ENCODE data around the gene NACC2.

NACC2 gene

DNA sequence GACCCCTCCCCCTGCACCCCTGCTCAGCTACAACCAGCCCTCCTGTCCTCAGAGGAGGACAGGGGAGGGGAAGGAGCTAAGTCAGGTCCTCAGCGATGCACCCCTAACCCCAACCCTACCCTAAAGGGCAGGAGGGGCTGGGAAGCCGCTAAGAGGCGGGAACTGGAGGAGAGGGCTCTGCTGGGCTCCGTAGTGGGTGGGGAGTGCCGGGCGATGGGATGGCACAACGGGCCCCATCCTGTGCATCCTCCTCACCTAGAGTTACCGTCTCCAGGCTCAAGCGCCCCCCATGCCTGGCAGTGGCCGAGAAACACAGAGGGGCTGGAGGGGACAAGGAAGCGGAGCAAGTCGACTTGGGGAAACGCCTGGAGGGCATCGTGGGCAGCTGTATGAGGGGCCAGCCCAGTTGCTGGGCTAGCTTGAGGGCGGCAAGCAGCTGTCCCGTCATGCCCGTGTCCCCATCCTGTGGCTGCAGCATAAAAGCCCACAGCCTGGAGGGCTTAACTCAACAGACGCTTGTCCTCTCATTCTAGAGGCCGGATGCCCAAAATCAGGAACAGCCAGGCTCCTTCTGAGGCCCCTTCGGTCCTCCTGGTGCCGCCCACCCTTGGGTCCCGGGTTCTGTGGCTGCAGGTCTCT is 110.9 kb downstream of the NACC2 start:
- Histone ChIP-seq H3K4me1 (ENCODE audit: insufficient read depth, low read length) (no peaks in the 10 kb centered on the region), H3K36me3 (ENCODE audit: insufficient read depth, low read length) (no peaks in the 10 kb centered on the region), H3K9ac (ENCODE audit: low read depth, low read length) (no peak overlapping the region), H3K9me3 (ENCODE audit: control insufficient read depth, insufficient read depth, low read length) (no peaks in the 10 kb centered on the region)

- Histone ChIP-seq H3K9ac (ENCODE audit: low read depth, low read length) (no peak overlapping the region), H3K36me3 (ENCODE audit: insufficient read depth, low read length) (no peaks in the 10 kb centered on the region), H3K4me1 (ENCODE audit: insufficient read depth, low read length) (no peaks in the 10 kb centered on the region), H3K9me3 (ENCODE audit: control insufficient read depth, insufficient read depth, low read length) (no peaks in the 10 kb centered on the region)
Observed at GRCh38 chr9:135983208-135984071, 111.6 kb downstream of the NACC2 start.

DNA sequence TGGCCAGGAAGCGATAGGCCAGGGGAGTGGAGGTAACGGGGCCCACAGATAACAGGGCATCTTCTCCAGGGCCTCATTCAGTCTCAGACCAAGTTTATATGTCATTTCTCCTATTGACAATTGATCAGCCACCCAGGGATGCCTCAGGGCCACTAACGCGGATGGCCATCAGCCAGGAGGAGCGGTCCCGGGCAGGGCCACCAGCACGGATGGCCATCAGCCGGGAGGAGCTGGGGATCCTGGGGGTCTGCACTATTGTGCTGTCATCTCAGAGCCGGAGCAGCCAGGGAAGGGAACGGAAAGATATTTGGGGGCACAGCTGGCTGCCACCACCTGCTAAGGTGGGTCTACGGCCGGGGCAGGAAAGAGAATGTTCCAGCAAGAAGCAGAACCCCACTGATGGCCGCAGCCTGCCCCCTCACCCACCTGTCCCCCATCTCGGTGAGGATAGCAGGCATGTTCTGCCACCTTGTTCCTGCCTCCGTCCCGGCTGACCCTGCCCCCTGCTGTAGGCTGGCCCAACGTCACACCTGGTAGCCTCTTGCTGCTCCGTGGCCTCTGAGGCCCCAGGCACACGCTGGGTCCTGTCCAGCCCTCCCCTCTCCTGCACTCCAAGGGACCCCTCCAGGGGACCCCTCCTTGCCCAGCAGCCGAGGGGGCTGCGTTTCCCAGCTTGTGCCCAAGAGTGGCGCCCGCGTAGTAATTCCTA is 112.4 kb downstream of the NACC2 start:
- H3K9me3 ChIP-seq (ENCODE audit: control insufficient read depth, insufficient read depth, low read length), result no peaks in the 10 kb centered on the region
- H3K4me1 ChIP-seq (ENCODE audit: insufficient read depth, low read length), result no peaks in the 10 kb centered on the region
- no peaks in the 10 kb centered on the region for H3K36me3 ChIP-seq (ENCODE audit: insufficient read depth, low read length)
- no peak overlapping the region for H3K9ac ChIP-seq (ENCODE audit: low read depth, low read length)

GRCh38 chr9:135980926-135981630 is 114.0 kb downstream of the NACC2 start:
- H3K9me3 ChIP-seq (ENCODE audit: control insufficient read depth, insufficient read depth, low read length), result no peaks in the 10 kb centered on the region
- H3K4me1 ChIP-seq (ENCODE audit: insufficient read depth, low read length), result peaks cover 8% of the 10 kb centered on the region; the same call in 1 of the 2 replicates

DNA sequence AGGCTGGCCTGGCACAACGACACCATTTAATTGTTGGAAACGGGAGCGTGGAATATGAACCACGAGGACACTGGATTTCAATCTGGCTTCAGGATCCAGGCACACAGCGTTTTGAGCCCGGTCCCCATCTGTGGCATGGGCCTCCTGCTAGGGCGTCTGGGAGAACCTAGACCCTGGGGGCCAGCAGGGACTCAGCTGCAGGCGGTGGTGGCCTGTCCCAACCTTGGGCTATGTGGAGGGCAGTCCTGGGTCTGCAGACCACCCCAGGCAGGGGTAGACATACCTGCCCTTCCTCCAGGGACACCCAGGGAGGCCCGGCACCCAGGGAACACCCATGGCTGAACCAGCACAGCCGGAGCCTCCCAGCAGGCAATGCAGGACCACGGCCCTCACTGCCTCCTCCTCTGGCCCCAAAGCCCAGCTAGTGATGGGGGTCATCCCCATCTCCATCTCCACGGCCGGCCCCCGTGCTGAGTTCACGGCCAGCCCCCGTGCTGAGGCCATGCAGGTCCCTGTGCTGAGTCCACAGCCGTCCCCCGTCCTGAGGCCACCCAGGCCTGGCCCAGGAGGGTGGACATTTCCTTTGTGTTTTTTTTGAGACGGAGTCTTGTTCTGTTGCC is 115.4 kb downstream of the NACC2 start:
- Histone ChIP-seq H3K9ac (ENCODE audit: low read depth, low read length) (no peak overlapping the region), H3K9me3 (ENCODE audit: control insufficient read depth, insufficient read depth, low read length) (no peaks in the 10 kb centered on the region), H3K36me3 (ENCODE audit: insufficient read depth, low read length) (no peaks in the 10 kb centered on the region), H3K4me1 (ENCODE audit: insufficient read depth, low read length) (peaks cover 8% of the 10 kb centered on the region; the same call in 1 of the 2 replicates)

More at GRCh38 chr9:135980926-135981630, 114.0 kb downstream of the NACC2 start:
- no peaks in the 10 kb centered on the region for H3K36me3 ChIP-seq (ENCODE audit: insufficient read depth, low read length)
- no peak overlapping the region for H3K9ac ChIP-seq (ENCODE audit: low read depth, low read length)

DNA sequence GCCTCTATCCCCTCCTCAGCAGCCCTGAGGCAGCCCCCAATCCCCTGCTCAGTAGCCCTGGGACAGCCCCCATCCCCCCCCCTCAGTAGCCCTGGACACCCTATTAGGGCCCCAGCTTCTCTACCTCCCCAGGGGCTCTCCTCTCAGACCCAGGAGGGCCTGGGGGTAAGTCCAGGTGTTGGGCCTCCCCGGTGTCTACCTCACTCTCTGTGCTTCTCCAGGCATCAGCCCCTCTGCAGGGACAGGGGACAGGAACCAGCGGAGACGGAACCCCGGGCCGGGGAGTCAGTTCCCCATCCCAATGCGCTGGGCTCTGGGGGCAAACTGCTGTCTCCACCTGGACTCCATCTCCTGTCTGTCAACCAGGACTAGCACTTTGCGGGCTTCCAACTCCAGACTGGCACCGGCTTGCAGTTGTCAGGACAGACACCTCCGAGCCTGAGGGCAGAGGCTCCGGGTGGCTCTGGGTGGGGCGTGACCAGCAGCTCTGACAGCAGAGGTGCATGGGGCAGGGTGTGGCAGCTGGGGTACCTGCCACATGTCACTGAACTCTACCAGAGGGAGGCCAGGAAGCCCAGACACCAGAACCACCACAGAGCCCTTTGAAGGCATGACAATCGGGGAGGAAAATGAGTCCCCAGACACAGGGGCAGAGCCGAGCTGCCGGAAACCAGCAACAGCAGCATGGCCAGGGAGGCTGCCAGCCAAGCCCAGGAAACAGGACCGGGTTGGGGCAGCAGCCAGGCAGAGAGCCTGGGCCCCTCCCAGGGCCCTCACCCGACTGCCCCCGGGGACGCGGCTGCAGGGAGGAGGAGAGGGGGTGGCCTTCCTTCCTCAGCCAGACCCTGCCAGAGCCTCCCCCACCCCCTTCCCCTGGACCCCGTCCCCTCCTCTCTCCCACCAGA is 116.2 kb downstream of the NACC2 start:
- Histone ChIP-seq H3K9me3 (ENCODE audit: control insufficient read depth, insufficient read depth, low read length) (no peaks in the 10 kb centered on the region), H3K36me3 (ENCODE audit: insufficient read depth, low read length) (no peaks in the 10 kb centered on the region), H3K9ac (ENCODE audit: low read depth, low read length) (no peak overlapping the region), H3K4me1 (ENCODE audit: insufficient read depth, low read length) (peaks cover 8% of the 10 kb centered on the region; the same call in 1 of the 2 replicates)

- Histone ChIP-seq H3K9ac (ENCODE audit: low read depth, low read length) (no peak overlapping the region), H3K36me3 (ENCODE audit: insufficient read depth, low read length) (no peaks in the 10 kb centered on the region)
Observed at GRCh38 chr9:135976944-135977343, 118.1 kb downstream of the NACC2 start.

GRCh38 chr9:135976531-135976930 is 118.6 kb downstream of the NACC2 start:
- Histone ChIP-seq H3K4me1 (ENCODE audit: insufficient read depth, low read length) (peaks cover 8% of the 10 kb centered on the region; the same call in 1 of the 2 replicates), H3K9me3 (ENCODE audit: control insufficient read depth, insufficient read depth, low read length) (no peaks in the 10 kb centered on the region), H3K9ac (ENCODE audit: low read depth, low read length) (no peak overlapping the region), H3K36me3 (ENCODE audit: insufficient read depth, low read length) (no peaks in the 10 kb centered on the region)

More at GRCh38 chr9:135976944-135977343, 118.1 kb downstream of the NACC2 start:
- peaks cover 8% of the 10 kb centered on the region; the same call in 1 of the 2 replicates for H3K4me1 ChIP-seq (ENCODE audit: insufficient read depth, low read length)
- no peaks in the 10 kb centered on the region for H3K9me3 ChIP-seq (ENCODE audit: control insufficient read depth, insufficient read depth, low read length)

- no peak overlapping the region for H3K9ac ChIP-seq (ENCODE audit: low read depth, low read length)
- H3K4me1 ChIP-seq (ENCODE audit: insufficient read depth, low read length), result peaks cover 11% of the 10 kb centered on the region; the same call in 1 of the 2 replicates
- no peaks in the 10 kb centered on the region for H3K9me3 ChIP-seq (ENCODE audit: control insufficient read depth, insufficient read depth, low read length)
- no peaks in the 10 kb centered on the region for H3K36me3 ChIP-seq (ENCODE audit: insufficient read depth, low read length)
Observed at GRCh38 chr9:135975834-135976233, 119.3 kb downstream of the NACC2 start.

GRCh38 chr9:135974220-135974573 is 120.9 kb downstream of the NACC2 start:
- Histone ChIP-seq H3K9me3 (ENCODE audit: control insufficient read depth, insufficient read depth, low read length) (no peaks in the 10 kb centered on the region), H3K4me1 (ENCODE audit: insufficient read depth, low read length) (peaks cover 11% of the 10 kb centered on the region; the same call in 1 of the 2 replicates), H3K36me3 (ENCODE audit: insufficient read depth, low read length) (no peaks in the 10 kb centered on the region), H3K9ac (ENCODE audit: low read depth, low read length) (no peak overlapping the region)

- Histone ChIP-seq H3K36me3 (ENCODE audit: insufficient read depth, low read length) (no peaks in the 10 kb centered on the region), H3K4me1 (ENCODE audit: insufficient read depth, low read length) (peaks cover 18% of the 10 kb centered on the region), H3K9ac (ENCODE audit: low read depth, low read length) (no peak overlapping the region), H3K9me3 (ENCODE audit: control insufficient read depth, insufficient read depth, low read length) (no peaks in the 10 kb centered on the region)
Observed at GRCh38 chr9:135973277-135974219, 121.5 kb downstream of the NACC2 start.

DNA sequence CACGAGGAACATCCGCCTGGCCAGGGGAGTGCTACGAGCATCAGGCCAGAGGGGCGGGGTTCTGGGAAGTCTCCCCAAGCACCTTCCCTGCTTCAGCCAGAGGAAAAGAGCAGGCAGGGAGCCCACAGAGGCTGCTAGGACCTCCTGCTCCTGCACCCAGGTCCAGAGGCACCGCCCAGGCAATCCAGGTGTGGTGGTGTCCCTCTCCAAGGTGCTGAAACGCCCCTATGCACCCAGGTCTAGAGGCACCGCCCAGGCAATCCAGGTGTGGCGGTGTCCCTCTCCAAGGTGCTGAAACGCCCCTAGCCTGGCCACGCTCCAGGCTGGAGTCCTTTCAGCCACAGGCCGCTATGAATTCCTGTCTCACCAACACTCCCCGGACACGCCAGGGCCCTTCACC is 123.2 kb downstream of the NACC2 start:
- H3K4me1 ChIP-seq (ENCODE audit: insufficient read depth, low read length), result peaks cover 24% of the 10 kb centered on the region
- no peaks in the 10 kb centered on the region for H3K36me3 ChIP-seq (ENCODE audit: insufficient read depth, low read length)
- no peak overlapping the region for H3K9ac ChIP-seq (ENCODE audit: low read depth, low read length)
- H3K9me3 ChIP-seq (ENCODE audit: control insufficient read depth, insufficient read depth, low read length), result no peaks in the 10 kb centered on the region
